HG03342 (cell line): ENCODE measurements around the gene TJP3.

Experiments
- ATAC-seq: cut with Tn5 transposase; IDR thresholded peaks from one replicate; pipeline ENCODE4 v1.9.1; 2021; ENCODE audit warnings: mild to moderate bottlenecking, moderate library complexity; ENCODE audit not compliant: unreplicated experiment

TJP3 gene

DNA sequence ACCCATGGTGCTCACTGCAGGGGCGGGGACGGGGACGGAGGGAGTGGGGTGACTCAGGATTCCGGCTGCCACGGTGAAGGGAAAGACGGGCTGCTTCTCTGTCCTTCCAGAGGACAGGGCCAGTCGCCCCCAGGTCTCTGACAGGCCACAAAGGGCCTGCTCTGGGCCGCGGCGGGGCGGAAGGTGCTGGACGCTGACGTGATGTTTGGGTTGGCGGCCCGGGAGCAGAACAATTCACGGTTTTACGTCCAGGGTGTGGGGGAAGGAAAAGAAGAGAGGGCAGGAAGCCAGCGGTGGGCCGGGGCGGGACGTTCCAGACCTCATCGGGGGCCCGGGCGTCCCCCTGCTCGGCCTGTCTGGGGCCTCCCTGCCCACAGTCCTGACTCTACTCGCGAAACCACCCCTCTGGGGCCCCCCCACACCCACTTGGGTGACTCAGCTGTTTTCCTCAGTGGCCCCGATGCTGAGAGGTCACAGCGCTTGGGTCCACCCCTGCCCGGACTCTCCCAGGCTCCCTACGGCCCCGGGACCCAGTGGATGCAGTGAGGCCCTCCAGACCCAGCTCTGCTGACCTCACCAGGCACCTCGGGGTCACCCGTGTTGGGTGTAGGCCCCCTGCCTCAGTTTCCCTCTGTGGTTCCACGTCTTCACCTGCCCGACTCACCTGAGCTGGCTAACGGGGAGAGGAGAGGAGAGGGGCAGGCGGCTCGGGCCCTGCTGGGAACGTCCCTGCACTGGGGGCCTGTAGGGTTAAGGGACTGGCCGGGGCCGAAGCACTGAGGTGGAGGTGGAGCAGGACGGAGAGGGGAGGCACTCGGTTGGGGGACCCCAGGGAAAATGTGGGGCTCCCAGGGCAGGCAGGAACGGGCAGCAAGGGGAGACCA lies 37.1 kb upstream of the TJP3 start:
- ATAC-seq, result no peak

DNA sequence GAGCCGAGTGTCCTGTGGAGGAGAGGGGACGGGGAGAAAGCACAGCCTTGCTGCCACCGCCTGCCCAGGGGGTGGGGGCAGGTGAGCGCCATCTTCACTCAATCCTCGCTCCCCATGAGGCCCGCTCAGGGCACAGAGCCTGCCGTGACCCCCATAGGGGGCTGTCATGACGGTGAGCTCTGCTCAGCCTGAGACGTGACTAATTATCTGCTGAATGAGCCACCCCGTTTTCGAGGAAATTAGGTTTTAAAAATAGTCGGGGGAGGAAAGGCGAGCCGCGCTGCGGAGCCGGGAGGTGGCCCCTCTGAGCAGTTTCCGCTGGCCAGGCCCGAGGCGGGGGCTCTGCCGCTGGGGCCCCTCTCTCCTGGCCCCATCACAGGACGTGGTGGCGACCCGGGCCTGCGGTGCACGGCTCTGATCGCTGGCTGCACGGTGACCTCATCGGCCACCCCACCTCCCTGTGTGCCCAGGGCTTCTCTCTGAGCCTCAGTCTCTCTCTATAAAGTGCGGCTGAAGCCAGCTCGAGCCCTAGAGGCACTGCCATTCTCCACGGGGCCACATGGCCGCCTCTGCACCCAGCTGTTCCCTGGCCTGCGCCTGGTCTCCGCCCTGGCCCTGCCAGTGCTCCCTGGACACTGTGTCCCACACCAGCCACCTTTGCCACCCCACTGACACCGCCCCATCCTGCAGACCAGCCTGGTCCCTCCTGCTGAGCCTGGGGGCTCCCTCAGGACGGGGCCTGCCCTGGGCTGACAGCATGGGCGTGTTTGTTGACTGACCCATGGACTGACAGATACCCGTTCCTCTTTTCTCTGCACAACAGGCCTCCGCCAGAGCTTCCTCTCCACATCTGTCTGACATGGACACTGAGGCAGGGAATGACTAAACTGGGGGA lies 36.3 kb upstream of the TJP3 start:
- ATAC-seq, result no peak

DNA sequence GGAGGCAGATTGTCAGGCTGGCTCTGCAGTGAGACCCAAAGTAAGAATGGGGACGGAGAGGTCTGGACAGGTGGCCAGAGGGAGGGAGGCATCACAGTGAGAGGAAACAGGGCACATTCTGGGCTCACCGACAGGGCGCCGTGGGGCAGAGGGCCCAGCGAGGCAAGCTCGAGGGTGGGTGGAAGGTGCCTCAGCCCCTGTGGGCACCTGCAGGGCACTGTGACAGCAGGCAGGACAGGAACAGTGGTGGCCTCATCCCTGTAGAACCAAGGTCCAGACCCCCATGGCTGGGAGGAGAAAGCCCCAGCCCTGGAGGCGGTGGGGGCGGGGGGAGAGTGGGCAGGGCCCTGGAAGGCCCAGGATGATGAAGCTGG lies 35.6 kb upstream of the TJP3 start:
- ATAC-seq, result no peak

DNA sequence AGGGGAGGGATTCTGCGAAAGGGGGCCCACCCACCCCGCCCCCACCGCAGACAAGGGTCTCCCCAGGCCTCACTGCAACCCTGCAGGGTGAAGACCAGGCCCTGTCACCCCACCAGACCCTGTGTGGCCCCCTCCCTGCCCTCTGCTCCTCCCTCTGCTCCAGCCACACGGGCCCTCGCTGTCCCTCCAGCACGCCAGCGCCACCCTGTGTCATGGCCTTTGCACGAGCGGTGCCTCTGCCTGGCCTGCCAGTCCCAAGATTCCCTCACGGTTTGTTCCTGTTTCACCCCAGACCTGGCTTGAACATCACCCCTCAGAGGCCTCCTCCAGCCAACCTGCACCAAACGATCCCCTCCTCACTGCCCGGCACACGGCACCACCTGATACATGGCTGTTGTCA lies 35.2 kb upstream of the TJP3 start:
- no peak for ATAC-seq

DNA sequence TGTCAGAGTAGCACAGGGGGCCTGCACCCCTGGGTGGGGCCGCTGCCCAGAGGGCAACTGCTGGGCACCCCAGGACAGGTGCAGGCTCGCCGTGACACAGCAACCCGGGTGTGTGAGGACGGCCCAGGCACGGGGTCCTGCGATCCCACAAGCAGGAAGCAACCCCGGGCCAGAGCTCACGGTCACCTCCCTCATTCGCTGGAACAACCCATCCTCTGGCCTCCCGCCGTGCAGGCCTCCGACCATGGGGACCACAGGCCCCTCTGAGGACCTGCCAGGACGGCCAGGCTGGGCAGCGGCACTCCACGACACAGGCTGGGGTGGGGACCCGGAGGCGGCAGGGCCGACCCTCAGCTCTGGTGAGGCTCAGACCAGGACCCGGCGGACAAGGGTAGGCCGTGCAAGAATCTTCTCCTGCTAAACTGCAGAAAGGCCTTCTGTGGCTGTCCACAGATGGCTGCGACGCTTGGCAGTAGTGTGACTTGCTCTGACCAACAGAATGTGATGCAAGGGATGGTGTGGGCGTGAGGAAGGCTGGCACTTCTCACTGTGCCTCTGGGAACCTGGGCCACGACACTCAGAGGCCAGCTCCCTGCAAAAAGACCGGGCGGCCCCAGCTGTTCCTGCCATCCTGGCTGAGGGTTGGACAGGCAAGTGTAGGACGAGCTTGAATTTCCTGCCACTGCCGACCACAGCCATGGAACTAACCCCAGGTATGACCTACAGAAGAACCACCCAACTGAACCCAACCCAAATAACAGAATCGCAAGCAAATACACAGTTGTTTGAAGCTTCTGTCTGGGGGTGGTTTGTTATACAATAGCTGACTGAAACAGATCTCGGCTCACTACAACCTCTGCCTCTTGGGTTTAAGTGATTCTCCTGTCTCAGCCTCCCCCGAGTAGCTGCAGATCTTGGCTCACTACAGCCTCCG lies 34.4 kb upstream of the TJP3 start:
- ATAC-seq, result no peak

DNA sequence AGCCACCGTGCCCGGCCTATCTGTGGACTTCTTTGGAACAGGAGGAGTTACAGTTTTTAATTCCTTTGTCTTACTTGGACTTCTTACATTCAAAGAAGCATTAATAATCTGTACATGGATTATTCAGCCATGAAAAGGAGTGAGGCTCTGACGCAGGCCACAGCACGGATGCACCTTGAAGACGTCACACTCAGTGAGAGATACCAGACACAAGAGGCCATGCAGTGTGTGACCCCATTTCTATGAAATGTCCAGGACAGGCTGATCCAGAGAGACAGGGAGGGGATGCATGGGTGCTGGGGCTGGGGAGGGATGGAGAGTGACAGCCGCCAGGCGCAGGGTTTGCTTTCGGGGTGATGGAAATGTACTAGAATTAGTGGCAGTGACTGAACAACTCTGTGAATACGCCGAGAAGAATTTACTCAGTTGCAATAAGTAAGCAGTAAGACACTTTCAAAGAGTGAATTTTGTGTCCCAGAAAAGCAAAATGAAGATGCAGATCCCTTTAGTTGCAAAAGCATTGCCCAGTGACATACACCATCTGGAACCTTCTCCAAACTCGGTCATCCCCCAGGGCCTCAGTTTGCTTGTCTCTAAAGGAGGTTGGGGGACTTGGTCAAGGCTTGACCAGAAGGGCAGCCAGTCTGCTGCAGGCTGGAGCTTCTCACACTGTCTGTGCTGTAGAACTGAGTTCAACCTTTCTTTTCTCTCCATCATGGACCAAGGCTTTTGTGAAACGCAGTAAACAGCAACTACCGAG lies 33.2 kb upstream of the TJP3 start:
- no peak for ATAC-seq

DNA sequence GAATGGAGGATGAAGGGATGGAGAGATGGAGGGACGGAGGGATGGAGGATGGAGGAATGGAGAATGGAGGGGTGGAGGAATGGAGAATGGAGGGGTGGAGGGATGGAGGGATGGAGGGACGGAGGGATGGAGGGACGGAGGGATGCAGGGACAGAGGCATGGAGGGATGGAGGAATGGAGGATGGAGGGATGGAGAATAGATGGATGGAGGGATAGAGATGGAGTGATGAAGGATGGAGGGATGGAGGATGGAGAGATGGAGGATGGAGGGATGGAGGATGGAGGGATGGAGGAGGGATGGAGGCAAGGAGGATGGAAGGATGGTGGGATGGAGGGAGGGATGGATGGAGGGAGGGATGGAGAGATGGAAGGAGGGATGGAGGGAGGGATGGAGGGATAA lies 30.0 kb upstream of the TJP3 start:
- no peak for ATAC-seq

DNA sequence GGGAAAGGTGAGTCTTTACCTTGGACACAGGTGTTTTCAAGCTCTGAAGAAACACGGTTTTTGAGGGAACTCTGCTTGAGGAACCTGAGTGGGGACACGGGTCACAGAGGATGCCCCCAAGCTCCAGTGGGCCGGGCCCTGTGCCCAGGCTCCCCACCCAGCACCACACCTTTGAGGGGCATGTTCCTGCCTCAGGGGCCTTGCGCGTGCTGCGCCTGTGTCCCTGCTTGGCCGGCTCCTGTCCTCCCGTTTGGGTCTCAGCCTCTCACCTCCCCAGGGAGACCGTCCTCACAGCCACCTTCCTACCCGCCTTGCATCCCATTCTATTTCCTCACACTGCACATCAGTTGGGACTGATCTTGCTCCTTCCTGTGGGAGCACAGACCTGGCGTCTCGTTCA lies 29.0 kb upstream of the TJP3 start:
- no peak for ATAC-seq

DNA sequence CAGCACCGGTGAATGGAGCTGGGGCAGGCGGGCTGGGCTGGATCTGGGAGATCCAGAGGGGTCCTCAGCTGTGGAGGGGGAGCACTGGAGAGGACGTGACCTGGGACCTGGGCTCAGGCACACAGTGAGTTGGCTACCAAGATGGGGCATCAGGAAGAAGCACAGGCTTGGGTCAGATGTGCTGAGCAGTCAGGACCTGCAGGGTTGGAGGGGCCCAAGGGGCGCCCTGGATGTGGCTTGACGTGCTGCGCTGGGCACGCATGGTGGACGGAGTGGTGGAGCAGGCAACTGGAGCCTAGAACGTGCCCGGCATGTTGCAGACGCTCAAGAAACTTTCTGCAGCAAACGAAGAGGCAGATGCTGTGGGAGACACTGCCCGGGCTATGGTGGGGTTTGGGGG lies 28.6 kb upstream of the TJP3 start:
- ATAC-seq, result no peak

DNA sequence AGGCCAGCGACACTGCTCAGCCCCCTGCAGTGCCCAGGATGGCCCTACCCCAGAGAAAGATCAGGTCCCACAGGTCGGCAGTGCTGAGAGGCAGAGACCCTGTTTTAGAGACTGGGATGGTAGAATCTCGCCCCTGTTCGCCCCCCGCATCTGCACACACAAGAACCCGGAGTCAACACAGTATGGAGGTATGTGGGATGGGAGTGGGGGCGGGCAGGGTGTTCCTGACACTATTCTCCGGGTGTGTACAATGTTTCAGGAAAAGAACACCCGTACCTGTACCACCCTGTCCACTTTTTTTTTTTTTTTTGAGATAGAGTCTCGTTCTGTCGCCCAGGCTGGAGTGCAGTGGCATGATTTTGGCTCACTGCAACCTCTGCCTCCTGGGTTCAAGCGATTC lies 27.2 kb upstream of the TJP3 start:
- no peak for ATAC-seq

DNA sequence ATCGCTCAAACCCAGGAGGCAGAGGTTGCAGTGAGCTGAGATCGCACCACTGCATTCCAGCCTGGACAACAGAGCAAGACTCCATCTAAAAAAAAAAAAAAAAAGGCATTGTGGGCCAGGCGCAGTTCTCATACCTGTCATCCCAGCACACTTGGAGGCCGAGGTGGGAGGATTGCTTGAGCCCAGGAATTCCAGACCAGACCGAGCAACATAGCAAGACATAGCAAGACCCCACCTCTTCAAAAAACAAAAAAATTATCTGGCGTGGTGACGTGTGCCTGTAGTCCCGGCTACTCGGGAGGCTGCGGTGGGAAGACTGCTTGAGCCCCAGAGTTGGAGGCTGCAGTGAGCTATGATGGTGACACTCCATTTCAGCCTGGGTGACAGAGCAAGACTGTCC lies 25.9 kb upstream of the TJP3 start:
- ATAC-seq, result no peak

DNA sequence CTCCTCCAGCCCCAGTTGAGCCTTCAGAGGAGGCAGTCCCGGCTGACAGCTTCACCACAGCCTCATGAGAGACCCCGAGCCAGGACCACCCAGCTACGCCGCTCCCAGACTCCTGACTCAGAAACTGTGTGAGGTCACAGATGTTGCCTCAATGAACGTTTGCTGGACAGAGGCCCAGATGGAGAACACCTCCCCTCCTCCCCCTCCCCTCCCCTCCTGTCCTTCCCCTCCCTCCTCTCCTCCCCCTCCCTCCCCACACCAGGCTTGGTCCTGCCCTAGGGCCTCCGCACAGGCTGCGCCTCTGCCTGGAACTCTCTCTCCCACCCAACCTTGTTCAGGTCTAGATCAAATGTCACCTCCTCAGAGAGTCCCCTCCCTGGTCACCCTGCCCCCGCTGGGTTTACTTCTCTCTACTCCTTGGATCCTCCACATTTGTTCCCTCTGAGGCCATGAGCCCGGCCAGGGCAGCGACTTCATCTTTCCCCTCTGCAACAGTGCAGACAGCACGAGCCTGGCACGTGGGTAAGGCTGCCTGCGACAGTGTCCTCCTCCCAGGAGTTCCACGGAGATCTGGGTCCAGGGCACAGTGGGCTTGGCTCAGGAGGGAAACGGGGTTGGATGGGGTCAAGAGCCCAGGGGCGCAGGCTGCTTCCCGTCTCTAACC lies 25.3 kb upstream of the TJP3 start:
- no peak for ATAC-seq

DNA sequence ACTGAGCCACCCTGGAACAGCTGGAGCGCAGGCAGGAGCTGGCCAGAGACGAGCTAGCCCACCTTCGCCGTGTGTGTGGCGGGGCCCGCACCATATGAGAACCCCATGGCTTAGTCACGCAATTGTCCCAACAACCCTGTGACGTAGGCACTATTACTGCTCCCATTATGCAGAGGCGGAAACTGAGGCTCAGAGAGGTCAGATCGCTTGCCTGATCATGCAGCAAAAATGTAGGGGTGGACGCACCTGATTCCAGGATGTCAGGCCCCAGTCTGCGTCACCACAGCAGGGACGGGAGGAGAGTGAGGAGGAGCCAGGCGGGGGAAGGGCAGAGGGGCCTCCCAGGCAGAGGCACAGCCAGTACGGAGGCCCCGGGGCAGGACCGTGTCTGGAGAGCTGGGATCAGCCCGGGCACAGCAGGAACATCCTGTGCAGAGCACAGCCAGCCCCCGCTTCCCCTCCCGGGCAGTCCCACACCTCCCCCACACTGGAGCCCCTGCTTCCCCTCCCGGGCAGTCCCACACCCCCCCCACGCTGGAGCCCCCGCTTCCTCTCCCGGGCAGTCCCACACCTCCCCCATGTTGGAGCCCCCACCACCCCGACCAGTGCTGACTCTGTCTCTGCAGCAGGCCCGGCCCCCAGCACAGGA lies 24.7 kb upstream of the TJP3 start:
- no peak for ATAC-seq

DNA sequence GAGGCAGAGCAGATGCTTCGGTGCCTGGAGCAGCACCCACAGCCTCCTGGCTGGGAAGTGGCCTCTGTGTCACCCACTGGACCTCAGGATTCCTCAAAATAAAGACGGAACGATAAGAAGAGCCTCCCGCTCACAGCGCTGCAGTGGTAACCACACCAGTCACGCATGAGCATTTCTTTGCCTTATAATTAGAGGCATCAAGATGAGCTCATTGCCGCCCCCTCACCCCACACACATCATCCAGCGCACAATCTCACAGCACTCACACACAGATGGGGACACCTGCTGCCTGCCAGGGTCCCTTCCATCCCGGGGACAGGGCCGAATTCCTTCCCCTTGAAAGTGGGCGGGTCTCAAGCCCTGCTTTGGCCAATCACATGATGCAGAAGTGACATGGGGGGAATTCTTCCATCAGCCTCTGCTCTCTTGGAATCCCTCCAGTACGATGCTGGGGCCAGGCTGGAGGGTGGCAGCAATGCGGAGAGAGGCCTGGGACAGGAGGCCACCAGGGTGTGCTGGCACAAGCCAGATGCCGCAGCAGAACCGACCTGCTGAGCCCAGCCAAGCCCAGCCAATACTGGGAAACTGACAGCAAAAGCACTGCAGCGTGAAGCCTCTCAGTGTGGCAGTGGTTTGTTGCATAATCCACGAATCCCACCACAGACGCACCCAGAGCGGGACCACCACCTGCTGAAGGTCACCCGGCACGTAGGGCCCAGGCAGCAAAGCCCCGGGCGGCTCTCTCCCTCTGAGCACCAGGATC lies 23.9 kb upstream of the TJP3 start:
- no peak for ATAC-seq

DNA sequence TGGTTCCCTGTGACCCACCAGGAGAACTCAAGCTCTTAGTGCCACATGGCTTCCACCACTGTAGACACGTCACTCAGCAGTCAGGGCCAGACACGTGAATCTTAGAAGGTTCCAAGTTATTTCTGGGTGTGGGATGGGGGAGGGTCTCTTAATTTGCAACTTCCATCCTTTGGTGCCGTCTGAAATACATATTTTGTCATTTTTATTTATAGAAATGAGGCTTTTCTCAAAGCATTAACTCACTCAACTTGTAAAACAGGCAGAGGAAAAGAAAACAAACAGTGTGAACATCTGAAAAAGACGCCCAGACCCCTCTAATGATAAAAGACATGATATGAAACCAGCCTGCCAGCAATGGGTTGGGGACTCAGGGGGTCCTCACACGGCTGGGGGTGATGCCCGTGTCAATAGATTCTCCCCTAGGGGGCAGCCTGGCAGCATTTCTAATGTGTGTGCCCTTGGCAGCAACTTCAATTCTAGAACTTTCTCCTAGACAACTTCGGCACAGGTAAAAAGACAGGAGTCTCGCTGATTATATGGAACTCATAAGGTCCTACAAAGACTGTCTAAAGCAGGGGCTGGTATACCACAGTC lies 23.3 kb upstream of the TJP3 start:
- no peak for ATAC-seq

DNA sequence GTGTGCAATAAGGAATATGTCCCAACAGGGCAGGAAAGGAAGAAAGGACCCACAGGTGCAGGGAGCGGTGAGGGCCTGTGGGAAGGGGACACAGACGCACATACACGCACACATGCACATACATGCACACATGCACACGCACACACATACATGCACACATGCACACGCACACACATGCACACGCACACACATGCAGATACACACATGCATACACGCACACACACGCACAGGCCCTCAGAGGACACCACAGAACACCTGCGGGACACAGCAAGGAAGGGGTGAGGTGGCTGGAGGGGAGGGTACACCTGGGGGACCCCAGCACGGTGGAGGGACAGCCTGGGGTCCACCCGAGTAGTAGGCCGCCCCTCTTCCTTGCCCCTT lies 20.8 kb upstream of the TJP3 start:
- no peak for ATAC-seq

DNA sequence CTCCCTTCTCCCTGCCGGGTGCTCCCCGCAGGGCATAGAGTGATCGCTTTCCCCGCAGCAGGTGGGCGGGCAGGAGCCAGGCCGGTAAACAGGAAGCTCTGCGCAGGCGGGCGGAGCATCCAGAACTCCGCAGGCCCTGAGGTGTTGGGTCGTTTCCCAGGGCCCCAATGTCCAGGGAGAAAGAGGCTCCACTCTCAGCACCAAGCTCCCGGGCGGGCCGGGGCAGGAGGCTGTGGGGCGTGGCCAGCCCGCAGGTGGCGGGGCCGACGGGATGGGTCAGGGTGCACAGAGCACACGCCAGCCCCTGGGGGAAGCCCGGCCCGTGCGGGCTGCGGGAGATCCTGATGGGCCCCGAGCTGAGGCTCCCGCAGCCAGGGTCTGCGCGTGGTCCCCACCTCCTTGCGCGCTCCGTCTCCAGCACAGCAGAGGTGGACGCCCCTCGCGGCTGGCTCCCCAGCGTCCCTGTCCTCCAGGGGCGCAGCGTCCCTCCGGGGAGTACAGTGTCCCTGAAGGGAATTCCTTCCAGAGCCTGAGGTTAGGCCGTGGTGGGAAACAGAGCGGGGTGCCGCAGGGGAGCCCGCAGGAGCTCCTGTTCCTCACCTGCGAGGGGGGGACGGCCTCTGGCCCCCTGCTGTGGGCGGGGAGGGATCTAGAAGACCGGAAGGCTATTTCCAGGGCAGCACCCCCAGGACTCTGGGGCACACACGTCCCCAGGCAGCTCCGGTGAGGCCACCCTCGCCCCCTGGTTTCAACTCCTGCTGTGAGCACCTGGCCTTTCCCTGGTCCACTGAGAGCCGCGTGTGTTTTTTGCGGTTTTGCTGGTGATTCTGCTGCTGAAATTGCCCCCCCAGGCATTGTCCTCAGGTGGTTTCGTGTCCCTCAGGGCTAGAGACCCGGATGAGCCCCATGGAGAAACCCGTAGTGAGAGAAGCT lies 20.1 kb upstream of the TJP3 start:
- no peak for ATAC-seq
